Measurements from ENCODE around the gene RPL10A.

RPL10A gene

GRCh38 chr6:35476004-35476403 is 7.8 kb downstream of the RPL10A start:
- no peak for DNase-seq

- no peak for DNase-seq
Measured at GRCh38 chr6:35477028-35477427, 8.8 kb downstream of the RPL10A start.

- peak; percentile 63 for DNase-seq
Measured at GRCh38 chr6:35477551-35478179, 9.5 kb downstream of the RPL10A start.

GRCh38 chr6:35478259-35478658 is 10.1 kb downstream of the RPL10A start:
- no peak for DNase-seq

- no peak for DNase-seq
Measured at GRCh38 chr6:35480176-35480575, 12.0 kb downstream of the RPL10A start.

- no peak for DNase-seq
Measured at GRCh38 chr6:35481226-35481625, 13.0 kb downstream of the RPL10A start.

- DNase-seq: no peak
Measured at GRCh38 chr6:35483062-35483461, 14.9 kb downstream of the RPL10A start.

- no peak for DNase-seq
Measured at GRCh38 chr6:35483490-35483889, 15.3 kb downstream of the RPL10A start.

- DNase-seq: no peak
Measured at GRCh38 chr6:35483893-35484645, 15.9 kb downstream of the RPL10A start.

GRCh38 chr6:35484921-35485392 is 16.8 kb downstream of the RPL10A start:
- no peak for DNase-seq

GRCh38 chr6:35485402-35485877 is 17.2 kb downstream of the RPL10A start:
- DNase-seq: peak; percentile 50

GRCh38 chr6:35486005-35486925 is 18.1 kb downstream of the RPL10A start:
- peak; percentile 76 for DNase-seq

- DNase-seq: no peak
Measured at GRCh38 chr6:35487658-35488516, 19.7 kb downstream of the RPL10A start.

- DNase-seq: no peak
Measured at GRCh38 chr6:35488517-35488862, 20.3 kb downstream of the RPL10A start.

- no peak for DNase-seq
Measured at GRCh38 chr6:35489066-35489465, 20.9 kb downstream of the RPL10A start.

GRCh38 chr6:35489995-35490791 is 22.0 kb downstream of the RPL10A start:
- peak; percentile 89 for DNase-seq

GRCh38 chr6:35490821-35491557 is 22.8 kb downstream of the RPL10A start:
- DNase-seq: no peak

- DNase-seq: peak; percentile 40
Measured at GRCh38 chr6:35491558-35492257, 23.5 kb downstream of the RPL10A start.

GRCh38 chr6:35492258-35492973 is 24.2 kb downstream of the RPL10A start:
- peak; percentile 21 for DNase-seq

- no peak for DNase-seq
Measured at GRCh38 chr6:35492974-35493284, 24.7 kb downstream of the RPL10A start.
